IMR-90 (cell line): ENCODE measurements around the gene HTT. TPM values are rescaled to one million over a fixed set of nuclear protein-coding genes. Genes with fewer than 3 reads are reported as not detected.

ENCODE experiments used
- ATAC-seq: fragments of 200-7000 bp; cut with Tn5 transposase; 2 replicates; pipeline ENCODE4 v1.9.1; 2020; ENCODE audit warnings: low read depth, mild to moderate bottlenecking, moderate library complexity
- BruUV-seq: library from RNA; stranded (reverse); fragments of 400-500 nt; replicated peaks from 2 replicates; lab custom pipeline; 2021; lab: Mats Ljungman, UMichigan
- CTCF ChIA-PET: fragments of 300-600 bp; formaldehyde crosslinking; extraction: SDS; loops from one replicate; lab custom pipeline; 2021; ENCODE audit warnings: antibody characterized with exemption; lab: Yijun Ruan, JAX
- POLR2A ChIA-PET: fragments of 300-600 bp; sonication (Branson Sonifier 250); formaldehyde crosslinking; loops from one replicate; lab custom pipeline; 2022; ENCODE audit warnings: antibody characterized with exemption; ENCODE audit not compliant: unreplicated experiment; lab: Charles Lee
- DNase-seq: peaks from one replicate; pipeline ENCODE4 v3.0.0; 2013
- H2AFZ ChIP-seq: replicated peaks from 2 replicates; pipeline ENCODE3; 2013; ENCODE audit warnings: low read length, mild to moderate bottlenecking; ENCODE audit not compliant: poor library complexity
- H2AK5ac ChIP-seq: 2 replicates; pipeline ENCODE4 v1.6.1; 2013; ENCODE audit warnings: low read depth, low read length, inconsistent platforms
- H2AK9ac ChIP-seq: replicated peaks from 2 replicates; pipeline ENCODE3; 2013; ENCODE audit warnings: mild to moderate bottlenecking, low read depth, low read length, moderate library complexity; ENCODE audit not compliant: poor library complexity
- H2BK120ac ChIP-seq: 2 replicates; pipeline ENCODE4 v1.6.1; 2013; ENCODE audit warnings: low read depth, low read length, inconsistent platforms
- H2BK15ac ChIP-seq: 3 replicates; pipeline ENCODE4 v1.6.1; 2013; ENCODE audit warnings: low read depth, low read length, inconsistent platforms
- H2BK20ac ChIP-seq: 2 replicates; pipeline ENCODE4 v1.6.1; 2013; ENCODE audit warnings: low read depth, mild to moderate bottlenecking, inconsistent platforms, low read length, moderate library complexity
- H2BK5ac ChIP-seq: 2 replicates; pipeline ENCODE4 v1.6.1; 2013; ENCODE audit warnings: mild to moderate bottlenecking, low read depth, low read length, inconsistent platforms; ENCODE audit not compliant: poor library complexity, severe bottlenecking
- H3K14ac ChIP-seq: replicated peaks from 2 replicates; pipeline ENCODE4 v1.6.1; 2013; ENCODE audit warnings: low read depth, low read length, inconsistent platforms
- H3K18ac ChIP-seq: 2 replicates; pipeline ENCODE4 v1.6.1; 2013; ENCODE audit warnings: low read depth, low read length, control low read depth
- H3K23ac ChIP-seq: 2 replicates; pipeline ENCODE4 v1.6.1; 2013; ENCODE audit warnings: low read depth, low read length, inconsistent platforms
- H3K27ac ChIP-seq: 2 replicates; pipeline ENCODE4 v1.5.1; 2013; ENCODE audit warnings: mild to moderate bottlenecking, control low read depth, low read length; ENCODE audit not compliant: insufficient read depth
- H3K27me3 ChIP-seq: 2 replicates; pipeline ENCODE4 v1.6.1; 2013; ENCODE audit warnings: low read length; ENCODE audit not compliant: control insufficient read depth, insufficient read depth
- H3K36me3 ChIP-seq: 2 replicates; pipeline ENCODE4 v1.6.1; 2013; ENCODE audit warnings: low read length, mixed read lengths; ENCODE audit not compliant: control insufficient read depth, insufficient read depth
- H3K4ac ChIP-seq: 2 replicates; pipeline ENCODE4 v1.6.1; 2013; ENCODE audit warnings: low read depth, low read length, inconsistent platforms
- H3K4me1 ChIP-seq: 2 replicates; pipeline ENCODE4 v1.6.1; 2013; ENCODE audit warnings: low read length, mixed read lengths; ENCODE audit not compliant: control insufficient read depth, insufficient read depth
- H3K4me2 ChIP-seq: 2 replicates; pipeline ENCODE4 v1.6.1; 2013; ENCODE audit warnings: low read depth, mild to moderate bottlenecking, control low read depth, low read length, moderate library complexity
- H3K4me3 ChIP-seq: 2 replicates; pipeline ENCODE4 v1.5.1; 2013; ENCODE audit warnings: low read depth, mild to moderate bottlenecking, control low read depth, low read length, moderate library complexity; ENCODE audit not compliant: insufficient read depth
- H3K56ac ChIP-seq: 2 replicates; pipeline ENCODE4 v1.6.1; 2013; ENCODE audit warnings: low read length, inconsistent platforms; ENCODE audit not compliant: insufficient read depth; ENCODE audit errors: extremely low read depth
- H3K79me1 ChIP-seq, 2 experiments: 2 replicates each; pipeline ENCODE4 v1.6.1; 2013; ENCODE audit warnings: low read length in 2 of 2, inconsistent platforms in 1 of 2, low read depth in 1 of 2
- H3K9ac ChIP-seq: 2 replicates; pipeline ENCODE4 v1.6.1; 2013; ENCODE audit warnings: low read depth, low read length, control low read depth
- H3K9me1 ChIP-seq: 2 replicates; pipeline ENCODE4 v1.6.1; 2013; ENCODE audit warnings: low read length, inconsistent platforms; ENCODE audit not compliant: insufficient read depth
- H3K9me3 ChIP-seq: 2 replicates; pipeline ENCODE4 v1.6.1; 2013; ENCODE audit warnings: low read length; ENCODE audit not compliant: control insufficient read depth, insufficient read depth
- H4K20me1 ChIP-seq: 2 replicates; pipeline ENCODE4 v1.6.1; 2013; ENCODE audit warnings: low read length, inconsistent platforms; ENCODE audit not compliant: insufficient read depth
- H4K5ac ChIP-seq: 2 replicates; pipeline ENCODE4 v1.6.1; 2013; ENCODE audit warnings: mild to moderate bottlenecking, low read depth, low read length, control low read depth
- H4K8ac ChIP-seq, 2 experiments: 2 replicates each; pipeline ENCODE4 v1.6.1; 2013; ENCODE audit warnings: low read depth in 2 of 2, low read length in 2 of 2, control low read depth in 1 of 2, inconsistent platforms in 1 of 2
- H4K91ac ChIP-seq: 2 replicates; pipeline ENCODE4 v1.6.1; 2013; ENCODE audit warnings: low read depth, low read length, inconsistent platforms; ENCODE audit not compliant: insufficient read depth
- CEBPB ChIP-seq: IDR thresholded peaks from 2 replicates; pipeline ENCODE4 v1.6.1; 2012; ENCODE audit warnings: low read depth, low read length, improper control_type of control experiment
- MAFK ChIP-seq: IDR thresholded peaks from 2 replicates; pipeline ENCODE4 v1.6.1; 2012; ENCODE audit warnings: low read depth, low read length, improper control_type of control experiment
- MXI1 ChIP-seq: IDR thresholded peaks from 2 replicates; pipeline ENCODE4 v1.6.1; 2012; ENCODE audit warnings: low read depth, mild to moderate bottlenecking, low read length, moderate library complexity, borderline replicate concordance
- NFE2L2 ChIP-seq: fragments of 150-350 bp; IDR thresholded peaks from 2 replicates; pipeline ENCODE4 v1.6.1; 2016; ENCODE audit warnings: low read depth, mild to moderate bottlenecking, low read length
- POLR2A ChIP-seq: IDR thresholded peaks from 2 replicates; pipeline ENCODE4 v1.6.1; 2012; ENCODE audit warnings: mild to moderate bottlenecking, low read depth, low read length
- SMC3 ChIP-seq: fragments of 150-350 bp; IDR thresholded peaks from 2 replicates; pipeline ENCODE4 v1.6.1; 2016; ENCODE audit warnings: low read depth, mild to moderate bottlenecking, antibody characterized with exemption, low read length, moderate library complexity
- WGBS, 2 experiments: methylation state at CpG; one replicate each; pipeline versions ENCODE4 v1.1.5 to v1.1.7; 2013; ENCODE audit warnings: missing lambda C conversion rate in 2 of 2; ENCODE audit not compliant: insufficient read length in 1 of 2; ENCODE audit errors: extremely low coverage in 2 of 2; 5-methylcytosine and 5-hydroxymethylcytosine counted together
- dilution Hi-C: fragments of 300-500 bp; cut with HindIII; formaldehyde crosslinking; loops from one replicate; pipeline ENCODE4 v1.14.3; 2018; ENCODE audit warnings: low sequenced_read_pairs; ENCODE audit not compliant: unreplicated experiment
- in situ Hi-C: fragments of 300-500 bp; cut with MboI; formaldehyde crosslinking; loops from 3 replicates; pipeline ENCODE4 v1.14.3; 2019; ENCODE audit warnings: low sequenced_read_pairs, inconsistent platforms, mixed read lengths
- intact Hi-C: fragments of 100-400 bp; cut with micrococcal nuclease; formaldehyde crosslinking; loops from 2 replicates; pipeline ENCODE4 v1.10.0; 2022
- polyA plus RNA-seq, 3 experiments: library from polyadenylated mRNA; depleted of rRNA; stranded (reverse); fragments of >200 nt; gene quantifications; 2 replicates each; pipeline ENCODE4 v1.2.3, GENCODE V29; 2012; ENCODE audit warnings: low replicate concordance in 1 of 3
- total RNA-seq: library from RNA; depleted of rRNA; stranded (reverse); fragments of >200 nt; gene quantifications from 2 replicates; pipeline ENCODE4 v1.2.3, GENCODE V29; 2012
- TF ChIP-seq, protein P1 (sequence below): conservative IDR thresholded peaks from 2 replicates; pipeline ENCODE4 v1.5.1; 2012; ENCODE audit warnings: mild to moderate bottlenecking, low read depth, low read length, improper control_type of control experiment

The HTT gene
- total and polyA plus RNA-seq, 2 of the 4 experiments (the other 2 are of a cell fraction): 11.6 to 14.3 TPM

- H4K5ac ChIP-seq: no peak overlapping the region
- POLR2A ChIA-PET: no interaction called here
- BruUV-seq: no TSS peak
- no peak overlapping the region for H3K56ac ChIP-seq
- no peaks in the 10 kb centered on the region; the same call in 1 of the 2 replicates for H3K27me3 ChIP-seq
- H4K20me1 ChIP-seq: no peaks in the 10 kb centered on the region
- H2BK15ac ChIP-seq: no peak overlapping the region
- H3K23ac ChIP-seq: no peak overlapping the region
- no peak overlapping the region for H2BK20ac ChIP-seq
- H2AK9ac ChIP-seq: peak overlapping the region; percentile 5
- no peak overlapping the region for H3K18ac ChIP-seq
- H3K9me3 ChIP-seq: no peaks in the 10 kb centered on the region
- no peak overlapping the region for H2BK120ac ChIP-seq
- H4K91ac ChIP-seq: no peak overlapping the region
- dilution Hi-C loops: no loop called here
- no peak overlapping the region for H3K4ac ChIP-seq
- H3K4me1 ChIP-seq: no peaks in the 10 kb centered on the region
- no peak for TF ChIP-seq CEBPB
- no peak for TF ChIP-seq SMC3
- TF ChIP-seq NFE2L2: no peak
- no peak for TF ChIP-seq POLR2A
- TF ChIP-seq, protein P1, sequence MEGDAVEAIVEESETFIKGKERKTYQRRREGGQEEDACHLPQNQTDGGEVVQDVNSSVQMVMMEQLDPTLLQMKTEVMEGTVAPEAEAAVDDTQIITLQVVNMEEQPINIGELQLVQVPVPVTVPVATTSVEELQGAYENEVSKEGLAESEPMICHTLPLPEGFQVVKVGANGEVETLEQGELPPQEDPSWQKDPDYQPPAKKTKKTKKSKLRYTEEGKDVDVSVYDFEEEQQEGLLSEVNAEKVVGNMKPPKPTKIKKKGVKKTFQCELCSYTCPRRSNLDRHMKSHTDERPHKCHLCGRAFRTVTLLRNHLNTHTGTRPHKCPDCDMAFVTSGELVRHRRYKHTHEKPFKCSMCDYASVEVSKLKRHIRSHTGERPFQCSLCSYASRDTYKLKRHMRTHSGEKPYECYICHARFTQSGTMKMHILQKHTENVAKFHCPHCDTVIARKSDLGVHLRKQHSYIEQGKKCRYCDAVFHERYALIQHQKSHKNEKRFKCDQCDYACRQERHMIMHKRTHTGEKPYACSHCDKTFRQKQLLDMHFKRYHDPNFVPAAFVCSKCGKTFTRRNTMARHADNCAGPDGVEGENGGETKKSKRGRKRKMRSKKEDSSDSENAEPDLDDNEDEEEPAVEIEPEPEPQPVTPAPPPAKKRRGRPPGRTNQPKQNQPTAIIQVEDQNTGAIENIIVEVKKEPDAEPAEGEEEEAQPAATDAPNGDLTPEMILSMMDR: no peak
- TF ChIP-seq MAFK: no peak
- TF ChIP-seq MXI1: no peak
- WGBS, 2 experiments: 89% methylated on average over 21 of the region's 38 CpGs; no CpG with 5 or more reads in 1 of the 2 experiments
- no peak overlapping the region for H3K27ac ChIP-seq
- ATAC-seq (no peak), DNase-seq (no peak)
- no peak overlapping the region for H3K4me3 ChIP-seq
- no peaks in the 10 kb centered on the region for H3K36me3 ChIP-seq
- CTCF ChIA-PET: no interaction called here
- intact Hi-C loops: no loop called here
- H3K9me1 ChIP-seq: no peaks in the 10 kb centered on the region
- no peak overlapping the region for H2AFZ ChIP-seq
- no peak overlapping the region for H3K14ac ChIP-seq
- in situ Hi-C loops: no loop called here
- no peak overlapping the region for H3K4me2 ChIP-seq
- no peak overlapping the region for H4K8ac ChIP-seq
- no peak overlapping the region for H3K9ac ChIP-seq
- no peaks in the 10 kb centered on the region for H3K79me1 ChIP-seq
- H2AK5ac ChIP-seq: no peak overlapping the region
- no peak overlapping the region for H2BK5ac ChIP-seq
Measured at GRCh38 chr4:3252831-3253641, 178.6 kb downstream of the HTT start.
